ENCODE measurements around the gene HHIP. TPM values are rescaled to one million over a fixed set of nuclear protein-coding genes. Genes with fewer than 3 reads are reported as not detected.

HHIP gene
- total RNA-seq, 1 experiment from 2014 or later = not detected

- no peak for DNase-seq (ENCODE audit: low read depth, low spot score)
Observed at GRCh38 chr4:144649646-144650045, 3.7 kb downstream of the HHIP start.

More at GRCh38 chr4:144649646-144650045, 3.7 kb downstream of the HHIP start:
- intact Hi-C loops (cut with micrococcal nuclease) = no loop called here
- POLR2A ChIA-PET = no interaction called here
- TF ChIP-seq EZH2phosphoT487 (IDR thresholded peaks at IDR 0.05; ENCODE audit: borderline replicate concordance) (no peak), EZH2 (IDR thresholded peaks at IDR 0.05) (no peak), POLR2AphosphoS5 (IDR thresholded peaks at IDR 0.05; ENCODE audit: low read depth, low read length) (no peak), ZNF274 (IDR thresholded peaks at IDR 0.05; ENCODE audit: low read depth, low read length) (no peak), FOSL1 (IDR thresholded peaks at IDR 0.05; ENCODE audit: low read depth) (no peak), SRF (IDR thresholded peaks at IDR 0.05; ENCODE audit: low read depth) (no peak), EGR1 (IDR thresholded peaks at IDR 0.05; ENCODE audit: low read depth) (no peak), CEBPB (IDR thresholded peaks at IDR 0.05; ENCODE audit: low read depth) (no peak), SIN3A (IDR thresholded peaks at IDR 0.05; ENCODE audit: low read depth) (no peak), YY1 (IDR thresholded peaks at IDR 0.05; ENCODE audit: extremely low read depth, insufficient replicate concordance, low read depth, low read length) (no peak), JUND (IDR thresholded peaks at IDR 0.05) (no peak), ZFX (IDR thresholded peaks at IDR 0.05) (no peak), RAD21 (IDR thresholded peaks at IDR 0.05; ENCODE audit: low read depth) (no peak), SP1 (IDR thresholded peaks at IDR 0.05; ENCODE audit: low read depth) (no peak)
- TF ChIP-seq, protein P1, sequence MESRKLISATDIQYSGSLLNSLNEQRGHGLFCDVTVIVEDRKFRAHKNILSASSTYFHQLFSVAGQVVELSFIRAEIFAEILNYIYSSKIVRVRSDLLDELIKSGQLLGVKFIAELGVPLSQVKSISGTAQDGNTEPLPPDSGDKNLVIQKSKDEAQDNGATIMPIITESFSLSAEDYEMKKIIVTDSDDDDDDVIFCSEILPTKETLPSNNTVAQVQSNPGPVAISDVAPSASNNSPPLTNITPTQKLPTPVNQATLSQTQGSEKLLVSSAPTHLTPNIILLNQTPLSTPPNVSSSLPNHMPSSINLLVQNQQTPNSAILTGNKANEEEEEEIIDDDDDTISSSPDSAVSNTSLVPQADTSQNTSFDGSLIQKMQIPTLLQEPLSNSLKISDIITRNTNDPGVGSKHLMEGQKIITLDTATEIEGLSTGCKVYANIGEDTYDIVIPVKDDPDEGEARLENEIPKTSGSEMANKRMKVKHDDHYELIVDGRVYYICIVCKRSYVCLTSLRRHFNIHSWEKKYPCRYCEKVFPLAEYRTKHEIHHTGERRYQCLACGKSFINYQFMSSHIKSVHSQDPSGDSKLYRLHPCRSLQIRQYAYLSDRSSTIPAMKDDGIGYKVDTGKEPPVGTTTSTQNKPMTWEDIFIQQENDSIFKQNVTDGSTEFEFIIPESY (IDR thresholded peaks at IDR 0.05; ENCODE audit: extremely low read depth, insufficient replicate concordance, low read length) = no peak
- TF ChIP-seq, protein P2, sequence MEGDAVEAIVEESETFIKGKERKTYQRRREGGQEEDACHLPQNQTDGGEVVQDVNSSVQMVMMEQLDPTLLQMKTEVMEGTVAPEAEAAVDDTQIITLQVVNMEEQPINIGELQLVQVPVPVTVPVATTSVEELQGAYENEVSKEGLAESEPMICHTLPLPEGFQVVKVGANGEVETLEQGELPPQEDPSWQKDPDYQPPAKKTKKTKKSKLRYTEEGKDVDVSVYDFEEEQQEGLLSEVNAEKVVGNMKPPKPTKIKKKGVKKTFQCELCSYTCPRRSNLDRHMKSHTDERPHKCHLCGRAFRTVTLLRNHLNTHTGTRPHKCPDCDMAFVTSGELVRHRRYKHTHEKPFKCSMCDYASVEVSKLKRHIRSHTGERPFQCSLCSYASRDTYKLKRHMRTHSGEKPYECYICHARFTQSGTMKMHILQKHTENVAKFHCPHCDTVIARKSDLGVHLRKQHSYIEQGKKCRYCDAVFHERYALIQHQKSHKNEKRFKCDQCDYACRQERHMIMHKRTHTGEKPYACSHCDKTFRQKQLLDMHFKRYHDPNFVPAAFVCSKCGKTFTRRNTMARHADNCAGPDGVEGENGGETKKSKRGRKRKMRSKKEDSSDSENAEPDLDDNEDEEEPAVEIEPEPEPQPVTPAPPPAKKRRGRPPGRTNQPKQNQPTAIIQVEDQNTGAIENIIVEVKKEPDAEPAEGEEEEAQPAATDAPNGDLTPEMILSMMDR (IDR thresholded peaks at IDR 0.05 in 2 of 3, conservative IDR thresholded peaks at IDR 0.05 in 1 of 3; ENCODE audit: borderline replicate concordance in 1 of 3, insufficient read depth in 1 of 3, low read depth in 2 of 3, low read length in 2 of 3) = no peak
- Histone ChIP-seq H4K20me1 (ENCODE audit: insufficient read depth) (no peaks in the 10 kb centered on the region), H3K9ac (ENCODE audit: low read length) (no peak overlapping the region), H3K27ac (ENCODE audit: low read depth, low read length) (no peak overlapping the region), H2AFZ (ENCODE audit: low read depth, low read length, poor library complexity, severe bottlenecking) (no peak overlapping the region), H3K9me3 (ENCODE audit: control insufficient read depth in 1 of 2, insufficient read depth in 1 of 2, low read depth in 1 of 2, low read length in 2 of 2) (no peaks in the 10 kb centered on the region), H3K36me3 (ENCODE audit: control insufficient read depth in 1 of 2, insufficient read depth in 2 of 2, low read length in 2 of 2) (no peaks in the 10 kb centered on the region), H3K4me3 (replicated peaks in 1 of 2; ENCODE audit: low read depth in 1 of 2, low read length in 2 of 2) (no peak overlapping the region), H3K4me2 (ENCODE audit: low read length) (no peak overlapping the region), H3K9me2 (ENCODE audit: insufficient read depth) (no peaks in the 10 kb centered on the region), H3K27me3 (ENCODE audit: insufficient read depth, low read length) (no peaks in the 10 kb centered on the region), H3K4me1 (ENCODE audit: control insufficient read depth in 1 of 2, insufficient read depth in 2 of 2, low read length in 2 of 2) (no peaks in the 10 kb centered on the region), H3K79me2 (ENCODE audit: insufficient read depth, low read length) (no peaks in the 10 kb centered on the region)
- RAD21 ChIA-PET (ENCODE audit: low non-redundant PET in 1 of 2, low total read pairs in 2 of 2, uncharacterized antibody in 2 of 2, unreplicated experiment in 2 of 2) = no interaction called here
- no TSS peak for BruUV-seq (replicated peaks)
- CTCF ChIA-PET = no interaction called here
- ATAC-seq = no peak
